ENCODE results near the gene IFI30. TPM values are rescaled to one million over a fixed set of nuclear protein-coding genes. Genes with fewer than 3 reads are reported as not detected.

The IFI30 gene
- total RNA-seq, 3 donors from 2014 or later, result 46.6 to 122 (median 49.4) TPM

DNA sequence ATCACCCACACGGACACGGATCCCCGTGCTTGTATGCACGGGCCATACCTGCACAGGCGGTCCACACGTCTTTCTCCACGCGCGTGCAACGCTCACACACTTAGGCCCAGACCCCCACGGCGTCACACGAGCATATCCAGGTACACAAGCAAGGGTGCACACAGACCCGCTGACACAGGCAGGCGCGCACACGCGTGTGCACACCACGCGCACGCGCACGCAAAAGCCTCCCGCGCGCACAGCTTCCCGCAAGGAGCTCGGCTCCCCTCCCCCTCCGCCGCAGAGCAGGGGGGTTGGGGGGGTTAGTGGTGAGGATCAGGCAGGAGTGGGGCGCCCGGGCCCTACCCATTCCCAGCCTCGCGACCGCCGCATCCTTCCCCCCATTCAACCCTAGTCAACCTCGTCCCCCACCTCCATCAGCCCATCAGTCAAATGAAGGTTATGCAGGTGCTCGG is 29.8 kb downstream of the IFI30 start:
- peak; percentile 17 for ATAC-seq
- H3K4me3 ChIP-seq, result peak overlapping the region; percentile 26
- TF ChIP-seq, protein P1, sequence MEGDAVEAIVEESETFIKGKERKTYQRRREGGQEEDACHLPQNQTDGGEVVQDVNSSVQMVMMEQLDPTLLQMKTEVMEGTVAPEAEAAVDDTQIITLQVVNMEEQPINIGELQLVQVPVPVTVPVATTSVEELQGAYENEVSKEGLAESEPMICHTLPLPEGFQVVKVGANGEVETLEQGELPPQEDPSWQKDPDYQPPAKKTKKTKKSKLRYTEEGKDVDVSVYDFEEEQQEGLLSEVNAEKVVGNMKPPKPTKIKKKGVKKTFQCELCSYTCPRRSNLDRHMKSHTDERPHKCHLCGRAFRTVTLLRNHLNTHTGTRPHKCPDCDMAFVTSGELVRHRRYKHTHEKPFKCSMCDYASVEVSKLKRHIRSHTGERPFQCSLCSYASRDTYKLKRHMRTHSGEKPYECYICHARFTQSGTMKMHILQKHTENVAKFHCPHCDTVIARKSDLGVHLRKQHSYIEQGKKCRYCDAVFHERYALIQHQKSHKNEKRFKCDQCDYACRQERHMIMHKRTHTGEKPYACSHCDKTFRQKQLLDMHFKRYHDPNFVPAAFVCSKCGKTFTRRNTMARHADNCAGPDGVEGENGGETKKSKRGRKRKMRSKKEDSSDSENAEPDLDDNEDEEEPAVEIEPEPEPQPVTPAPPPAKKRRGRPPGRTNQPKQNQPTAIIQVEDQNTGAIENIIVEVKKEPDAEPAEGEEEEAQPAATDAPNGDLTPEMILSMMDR (IDR thresholded peaks at IDR 0.05), result no peak
- DNase-seq, result peak; percentile 73 to 86 (median 82)
- no peaks in the 10 kb centered on the region for H3K9me3 ChIP-seq
- peaks cover 9% of the 10 kb centered on the region for H3K4me1 ChIP-seq (ENCODE audit: low read depth)
- intact Hi-C loops (cut with DNase I, micrococcal nuclease), result loop anchor here in 1 of 2 donors (10.0 kb wide), 1 partner anchor 51 kb away; a partner anchor contains a TSS
- peaks cover 5% of the 10 kb centered on the region for H3K36me3 ChIP-seq (ENCODE audit: low read depth)

DNA sequence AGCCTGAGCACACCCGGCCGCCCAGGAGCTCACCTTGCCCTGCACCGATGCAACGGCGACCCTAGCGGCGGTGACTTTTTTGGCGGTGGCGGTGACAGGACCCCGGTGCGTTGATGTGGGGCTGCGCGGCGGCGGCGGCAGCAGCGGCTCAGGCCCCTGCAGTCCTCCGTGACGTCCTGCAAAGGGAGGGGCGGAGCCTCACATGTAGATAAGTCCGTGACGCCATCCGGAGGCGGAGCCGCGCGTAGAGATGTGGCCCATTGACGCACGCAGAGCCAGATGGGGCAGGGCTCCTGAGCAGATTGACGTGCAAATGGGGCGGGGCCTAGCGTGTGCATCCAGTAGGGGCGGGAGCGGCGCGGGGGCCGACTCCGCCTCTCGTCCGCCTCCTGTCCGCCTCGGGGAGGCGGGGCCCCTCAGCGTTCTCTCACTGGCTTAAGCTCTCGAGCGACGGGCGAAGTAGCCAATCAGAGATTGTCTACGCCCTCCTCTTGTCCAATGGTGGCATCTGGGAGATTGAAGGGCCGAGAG is 30.3 kb downstream of the IFI30 start, which contains the start of gene RAB3A:
Gene RAB3A, minus strand, starts transcription at position 180 of the 531 bp plus-strand sequence. CDS start 1,302 bp downstream, outside the sequence.
- TF ChIP-seq, protein P1 (IDR thresholded peaks at IDR 0.05), result peak; percentile 43
- peak; percentile 96 for ATAC-seq
- H3K36me3 ChIP-seq (ENCODE audit: low read depth), result peaks cover 5% of the 10 kb centered on the region
- intact Hi-C loops (cut with DNase I, micrococcal nuclease), result loop anchor here in 1 of 2 donors (1.0 to 10.0 kb wide), 2 partner anchors 11 to 51 kb away; partner anchors contain the start of gene MPV17L2
- peaks cover 9% of the 10 kb centered on the region for H3K4me1 ChIP-seq (ENCODE audit: low read depth)
- no peaks in the 10 kb centered on the region for H3K9me3 ChIP-seq
- peak; percentile 99 to 100 (median 100) for DNase-seq
- H3K4me3 ChIP-seq, result peak within 1 kb of the TSS; percentile 26

DNA sequence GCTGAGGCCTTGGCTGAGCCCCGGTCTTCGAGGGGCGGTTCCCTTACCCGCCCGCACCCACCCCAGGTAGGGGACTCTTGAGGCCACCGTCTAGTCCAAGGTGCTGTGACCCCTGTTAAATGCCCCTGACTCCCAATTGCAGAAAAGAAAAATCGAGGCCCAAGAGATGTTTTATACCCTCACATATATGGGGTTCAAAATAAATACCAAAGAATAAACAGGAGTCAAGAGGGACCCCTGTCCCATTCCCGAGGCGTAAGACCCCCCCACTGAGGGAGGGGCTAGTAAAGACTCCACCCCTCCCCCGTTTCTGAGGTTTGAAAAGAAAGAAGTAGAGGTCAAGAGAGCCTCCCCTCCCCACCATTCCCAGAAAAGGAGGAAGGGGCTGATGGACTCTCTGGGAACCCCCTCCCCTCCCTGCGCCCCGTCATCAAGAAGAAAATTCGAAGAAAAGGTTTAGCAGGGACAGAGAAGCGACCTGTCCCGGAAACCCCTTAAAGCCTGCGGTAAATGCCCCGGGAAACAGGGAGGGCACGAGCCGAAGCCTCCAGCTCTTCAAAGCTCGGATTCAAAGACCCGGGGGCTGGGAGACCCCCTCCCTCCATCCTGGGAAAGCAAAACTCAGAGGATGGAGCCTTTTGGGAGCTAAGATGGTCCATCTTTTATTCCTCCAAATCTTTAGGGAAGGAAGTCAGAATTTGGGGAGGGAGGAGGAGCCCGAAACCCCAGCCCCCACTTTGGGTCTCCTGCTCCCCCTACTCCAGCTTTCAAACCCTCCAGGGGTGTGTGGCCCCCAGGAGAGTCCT is 31.0 kb downstream of the IFI30 start:
- TF ChIP-seq, protein P1 (IDR thresholded peaks at IDR 0.05), result no peak
- Histone ChIP-seq H3K9me3 (no peaks in the 10 kb centered on the region), H3K36me3 (ENCODE audit: low read depth) (peaks cover 5% of the 10 kb centered on the region), H3K4me1 (ENCODE audit: low read depth) (peaks cover 9% of the 10 kb centered on the region), H3K4me3 (peak overlapping the region; percentile 26)
- DNase-seq (peak in 2 of 3 donors; percentile 74 to 85), ATAC-seq (peak; percentile 7)
- intact Hi-C loops (cut with DNase I, micrococcal nuclease), result loop anchor here in 1 of 2 donors (1.0 to 10.0 kb wide), 2 partner anchors 11 to 50 kb away; partner anchors contain the start of gene MPV17L2

DNA sequence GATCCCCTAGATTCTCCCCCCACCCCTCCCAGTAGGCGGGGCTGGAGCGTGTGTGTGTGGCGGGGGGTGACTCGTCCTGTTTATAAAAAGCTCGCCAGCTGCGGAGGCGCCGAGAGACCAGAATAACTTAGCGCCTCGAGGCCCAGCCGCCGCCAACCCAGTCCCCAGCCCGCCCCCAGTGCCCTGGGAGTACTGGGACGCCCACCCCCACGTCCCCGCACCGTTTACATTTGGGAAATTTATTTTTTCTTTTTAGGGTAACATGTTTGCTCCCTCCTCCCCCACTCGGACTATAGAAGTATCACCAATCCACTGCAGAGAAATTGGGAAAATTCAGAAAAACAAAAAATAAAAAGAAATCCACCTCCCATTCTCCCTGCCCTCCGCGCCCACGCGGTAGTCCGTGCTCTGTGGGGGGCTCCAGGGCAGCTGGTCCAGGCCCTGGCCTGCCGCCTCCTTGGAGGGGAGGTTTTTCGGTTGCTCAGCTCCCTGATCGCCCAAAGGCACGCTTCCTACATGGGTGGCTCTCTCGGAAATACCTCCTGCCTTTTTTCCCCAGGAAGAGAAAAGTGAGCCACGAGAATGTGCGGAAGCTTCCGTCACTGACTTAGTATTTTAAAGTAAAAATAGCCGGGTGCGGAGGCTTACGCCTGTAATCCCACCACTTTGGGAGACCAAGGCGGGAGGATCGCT is 31.7 kb downstream of the IFI30 start:
- H3K36me3 ChIP-seq (ENCODE audit: low read depth), result peaks cover 5% of the 10 kb centered on the region
- ATAC-seq (peak; percentile 5), DNase-seq (peak; percentile 83 to 88 (median 85))
- intact Hi-C loops (cut with DNase I, micrococcal nuclease), result loop anchor here in 1 of 2 donors (10.0 kb wide), 1 partner anchor 49 kb away; a partner anchor contains a TSS
- TF ChIP-seq, protein P1 (IDR thresholded peaks at IDR 0.05), result no peak
- H3K4me1 ChIP-seq (ENCODE audit: low read depth), result peaks cover 9% of the 10 kb centered on the region
- no peaks in the 10 kb centered on the region for H3K9me3 ChIP-seq
- H3K4me3 ChIP-seq, result no peak overlapping the region

DNA sequence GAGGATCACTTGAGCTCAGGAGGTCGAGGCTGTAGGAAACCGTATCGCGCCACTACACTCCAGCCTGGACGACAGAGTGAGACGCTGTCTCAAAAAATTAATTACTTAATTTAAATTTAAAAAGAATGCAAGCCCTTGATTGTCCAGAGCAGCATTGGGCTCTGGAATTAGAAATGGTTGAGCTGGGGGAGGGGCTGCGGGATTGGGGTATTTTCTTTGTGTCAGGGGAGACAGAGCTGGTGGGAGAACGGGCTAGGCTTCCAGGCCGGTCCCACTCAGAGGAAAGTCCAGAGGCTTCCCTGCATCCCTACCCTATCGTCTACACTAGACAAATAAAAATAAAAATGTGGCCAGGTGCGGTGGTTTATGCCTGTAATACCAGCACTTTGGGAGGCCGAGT is 32.4 kb downstream of the IFI30 start:
- Histone ChIP-seq H3K36me3 (ENCODE audit: low read depth) (peaks cover 5% of the 10 kb centered on the region), H3K9me3 (no peaks in the 10 kb centered on the region), H3K4me3 (no peak overlapping the region), H3K4me1 (ENCODE audit: low read depth) (peaks cover 9% of the 10 kb centered on the region)
- intact Hi-C loops (cut with DNase I, micrococcal nuclease), result loop anchor here in 1 of 2 donors (10.0 kb wide), 1 partner anchor 49 kb away; a partner anchor contains a TSS
- TF ChIP-seq, protein P1 (IDR thresholded peaks at IDR 0.05), result no peak
- DNase-seq (no peak), ATAC-seq (no peak)

Measured in mucosa of descending colon (tissue), 3 donors.